GM12865 (cell line): ENCODE measurements around the gene BHLHA15.

Experiments
- DNase-seq: peaks from one replicate; pipeline ENCODE4 v3.0.0; 2010; ENCODE audit warnings: low read depth
- H3K4me3 ChIP-seq: 2 replicates; pipeline ENCODE4 v1.5.1; 2011; ENCODE audit warnings: mild to moderate bottlenecking, low read depth, low read length, control low read depth
- TF ChIP-seq, protein P1 (sequence below): IDR thresholded peaks from 2 replicates; pipeline ENCODE4 v1.5.1; 2011; ENCODE audit warnings: low read length, control low read depth, low read depth, inconsistent platforms; ENCODE audit not compliant: insufficient read depth; ENCODE audit errors: missing control alignments

BHLHA15 gene

GRCh38 chr7:98241674-98242241 lies 30.5 kb downstream of the BHLHA15 start:
- H3K4me3 ChIP-seq: no peak overlapping the region
- DNase-seq: no peak
- TF ChIP-seq, protein P1, sequence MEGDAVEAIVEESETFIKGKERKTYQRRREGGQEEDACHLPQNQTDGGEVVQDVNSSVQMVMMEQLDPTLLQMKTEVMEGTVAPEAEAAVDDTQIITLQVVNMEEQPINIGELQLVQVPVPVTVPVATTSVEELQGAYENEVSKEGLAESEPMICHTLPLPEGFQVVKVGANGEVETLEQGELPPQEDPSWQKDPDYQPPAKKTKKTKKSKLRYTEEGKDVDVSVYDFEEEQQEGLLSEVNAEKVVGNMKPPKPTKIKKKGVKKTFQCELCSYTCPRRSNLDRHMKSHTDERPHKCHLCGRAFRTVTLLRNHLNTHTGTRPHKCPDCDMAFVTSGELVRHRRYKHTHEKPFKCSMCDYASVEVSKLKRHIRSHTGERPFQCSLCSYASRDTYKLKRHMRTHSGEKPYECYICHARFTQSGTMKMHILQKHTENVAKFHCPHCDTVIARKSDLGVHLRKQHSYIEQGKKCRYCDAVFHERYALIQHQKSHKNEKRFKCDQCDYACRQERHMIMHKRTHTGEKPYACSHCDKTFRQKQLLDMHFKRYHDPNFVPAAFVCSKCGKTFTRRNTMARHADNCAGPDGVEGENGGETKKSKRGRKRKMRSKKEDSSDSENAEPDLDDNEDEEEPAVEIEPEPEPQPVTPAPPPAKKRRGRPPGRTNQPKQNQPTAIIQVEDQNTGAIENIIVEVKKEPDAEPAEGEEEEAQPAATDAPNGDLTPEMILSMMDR: no peak

DNA sequence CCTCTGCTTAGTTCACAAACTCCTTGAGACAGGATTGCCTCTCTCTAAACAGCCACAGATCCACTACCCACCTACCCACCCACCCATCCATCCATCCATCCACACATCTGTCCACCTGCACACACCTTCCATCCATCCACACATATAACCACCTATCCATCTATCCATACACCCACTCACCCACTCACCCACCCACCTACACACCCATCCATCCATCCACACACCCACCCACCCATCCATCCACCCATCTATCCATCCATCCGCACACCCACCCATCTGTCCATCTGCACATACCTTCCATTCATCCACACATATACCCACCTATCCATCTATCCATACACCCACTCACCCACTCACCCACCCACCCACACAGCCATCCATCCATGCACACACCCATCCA lies 31.1 kb downstream of the BHLHA15 start:
- DNase-seq: no peak
- no peak overlapping the region for H3K4me3 ChIP-seq
- TF ChIP-seq, protein P1: no peak

DNA sequence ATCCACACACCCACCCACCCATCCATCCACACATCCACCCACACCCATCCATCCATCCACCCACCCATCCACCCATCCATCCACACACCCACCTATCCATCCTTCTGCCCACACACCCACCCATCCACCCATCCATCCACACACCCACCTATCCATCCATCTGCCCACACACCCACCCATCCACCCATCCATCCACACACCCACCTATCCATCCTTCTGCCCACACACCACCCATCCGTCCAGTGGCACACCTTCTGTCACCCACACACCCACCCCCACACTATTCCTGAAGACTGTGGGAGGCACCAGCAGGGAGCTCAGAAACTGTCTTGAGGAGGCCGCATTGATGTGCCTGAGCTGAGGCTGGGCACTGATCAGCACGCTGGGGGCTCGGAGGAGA lies 31.7 kb downstream of the BHLHA15 start:
- TF ChIP-seq, protein P1: no peak
- no peak overlapping the region for H3K4me3 ChIP-seq
- DNase-seq: no peak

- H3K4me3 ChIP-seq: no peak overlapping the region
- TF ChIP-seq, protein P1: no peak
- DNase-seq: no peak
Measured at GRCh38 chr7:98244871-98245270, 33.6 kb downstream of the BHLHA15 start.

- no peak for DNase-seq
- no peak overlapping the region for H3K4me3 ChIP-seq
- TF ChIP-seq, protein P1: no peak
Measured at GRCh38 chr7:98248156-98248555, 36.9 kb downstream of the BHLHA15 start.

DNA sequence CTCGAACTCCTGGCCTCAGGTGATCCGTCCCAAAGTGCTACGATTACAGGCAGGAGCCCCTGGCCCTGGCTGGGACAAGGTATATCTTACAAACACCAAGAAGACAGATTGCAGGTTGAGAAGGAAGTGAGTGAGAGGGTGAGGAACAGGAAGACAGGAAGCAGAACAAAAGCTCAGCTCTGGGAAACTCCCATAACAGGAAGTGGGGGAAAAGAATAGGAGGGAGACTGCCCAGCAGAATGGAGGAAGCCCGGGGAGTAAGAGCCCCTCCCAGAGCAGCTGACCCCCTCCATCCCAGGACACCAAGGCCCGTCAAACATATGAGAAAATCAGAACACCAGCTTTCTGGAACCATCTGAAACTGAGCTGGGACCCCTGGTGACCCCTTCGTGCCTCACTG lies 37.9 kb downstream of the BHLHA15 start:
- TF ChIP-seq, protein P1: no peak
- DNase-seq: no peak

DNA sequence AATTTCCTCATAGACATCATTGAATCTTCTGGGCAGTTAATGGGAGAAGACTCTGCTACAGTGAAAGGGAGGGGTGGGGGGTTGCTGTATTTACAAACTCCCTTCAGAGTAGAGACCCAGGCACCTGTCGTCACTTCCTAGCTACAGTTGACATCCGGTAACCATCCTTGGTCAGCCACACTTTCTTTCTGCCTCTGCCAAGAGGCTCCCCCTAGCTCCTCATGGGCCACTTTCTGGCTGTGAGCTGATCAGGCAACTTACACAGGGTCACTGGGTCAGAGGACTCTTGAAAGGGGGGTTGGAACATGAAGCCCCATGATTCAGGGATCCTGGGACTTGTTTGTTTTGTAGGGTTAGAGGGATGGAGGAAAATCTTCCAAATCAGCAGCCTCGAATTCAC lies 39.5 kb downstream of the BHLHA15 start:
- peak overlapping the region; percentile 84 for H3K4me3 ChIP-seq
- peak; percentile 64 for DNase-seq
- TF ChIP-seq, protein P1: no peak

More for the DNA sequence above, 37.9 kb downstream of the BHLHA15 start:
- no peak overlapping the region for H3K4me3 ChIP-seq
